Karpas-422 (cell line): Measurements from ENCODE around the gene GATM. TPM values are rescaled to one million over a fixed set of nuclear protein-coding genes. Genes with fewer than 3 reads are reported as not detected.

Experiments
- DNase-seq: peaks from one replicate; pipeline ENCODE4 v3.0.0-alpha.2; 2015
- H2AFZ ChIP-seq: fragments of 200-600 bp; sonication (generic); 2 replicates; pipeline ENCODE4 v1.6.1; 2014; ENCODE audit warnings: antibody characterized with exemption, low read length, mixed read lengths
- H3K27ac ChIP-seq: fragments of 200-600 bp; sonication (generic); 2 replicates; pipeline ENCODE4 v1.5.1; 2014; ENCODE audit warnings: mild to moderate bottlenecking, low read length, moderate library complexity
- H3K27me3 ChIP-seq: fragments of 200-600 bp; sonication (generic); 2 replicates; pipeline ENCODE4 v1.6.1; 2014; ENCODE audit warnings: low read length, mixed read lengths
- H3K36me3 ChIP-seq: fragments of 200-600 bp; sonication (generic); 2 replicates; pipeline ENCODE4 v1.6.1; 2014; ENCODE audit warnings: low read length, mixed read lengths; ENCODE audit not compliant: insufficient read depth
- H3K4me1 ChIP-seq: fragments of 200-600 bp; sonication (generic); 2 replicates; pipeline ENCODE4 v1.6.1; 2014; ENCODE audit warnings: mild to moderate bottlenecking, low read length, mixed read lengths
- H3K4me2 ChIP-seq: fragments of 200-600 bp; sonication (generic); 2 replicates; pipeline ENCODE4 v1.6.1; 2014; ENCODE audit warnings: low read length, low read depth, mild to moderate bottlenecking; ENCODE audit not compliant: poor library complexity, severe bottlenecking
- H3K4me3 ChIP-seq: fragments of 200-600 bp; sonication (generic); 2 replicates; pipeline ENCODE4 v1.5.1; 2014; ENCODE audit warnings: mild to moderate bottlenecking, antibody characterized with exemption, low read length, mixed read lengths
- H3K79me2 ChIP-seq: fragments of 200-600 bp; sonication (generic); 2 replicates; pipeline ENCODE4 v1.6.1; 2014; ENCODE audit warnings: mild to moderate bottlenecking, low read length, mixed read lengths
- H3K9ac ChIP-seq: fragments of 200-600 bp; sonication (generic); 2 replicates; pipeline ENCODE4 v1.6.0; 2014; ENCODE audit warnings: low read length
- H3K9me2 ChIP-seq: fragments of 200-600 bp; sonication (generic), shearing (Covaris generic); replicated peaks from 2 replicates; pipeline ENCODE4 v1.6.0; 2014; ENCODE audit warnings: mild to moderate bottlenecking, low read length, moderate library complexity; ENCODE audit not compliant: insufficient read depth
- H3K9me3 ChIP-seq: fragments of 300-700, 200-600 bp; sonication (generic); 2 replicates; pipeline ENCODE4 v1.6.1; 2014; ENCODE audit warnings: low read length, mixed read lengths
- H4K20me1 ChIP-seq: fragments of 200-600 bp; sonication (generic); 2 replicates; pipeline ENCODE4 v1.6.1; 2014; ENCODE audit warnings: mild to moderate bottlenecking, antibody characterized with exemption, low read length, low read depth; ENCODE audit not compliant: insufficient read depth
- total RNA-seq: library from RNA; depleted of rRNA; stranded (reverse); fragments of >200 nt; shearing (Covaris generic); gene quantifications from 2 replicates; pipeline ENCODE4 v1.2.3, GENCODE V29; 2014; ENCODE audit warnings: low replicate concordance; rRNA removed

GATM gene
- total RNA-seq = 13.7 and 29.0 TPM in 2 replicates

GRCh38 chr15:45378149-45378912 is at the start of gene GATM:
TSS of gene GATM (minus strand) at chr15:45378544. CDS start at chr15:45378453, 91 bp downstream.
- H3K9me3 ChIP-seq = no peaks in the 10 kb centered on the region
- no peak within 1 kb of the TSS for H3K27ac ChIP-seq
- DNase-seq = peak; percentile 79
- H2AFZ ChIP-seq = peak within 1 kb of the TSS; percentile 95; the same call in 1 of the 2 replicates
- no peaks in the 10 kb centered on the region for H3K9me2 ChIP-seq
- H3K36me3 ChIP-seq = no peaks in the 10 kb centered on the region
- peaks cover 18% of the 10 kb centered on the region for H3K4me1 ChIP-seq
- H4K20me1 ChIP-seq = no peaks in the 10 kb centered on the region
- peak within 1 kb of the TSS; percentile 65 for H3K4me3 ChIP-seq
- H3K27me3 ChIP-seq = no peaks in the 10 kb centered on the region
- no peaks in the 10 kb centered on the region for H3K79me2 ChIP-seq
- peak within 1 kb of the TSS; percentile 77 for H3K4me2 ChIP-seq
- H3K9ac ChIP-seq = peak within 1 kb of the TSS; percentile 67

GRCh38 chr15:45427085-45427484 is 48.7 kb upstream of the GATM start:
- Histone ChIP-seq H3K4me1 (no peaks in the 10 kb centered on the region), H3K4me2 (no peak overlapping the region), H4K20me1 (no peaks in the 10 kb centered on the region), H2AFZ (no peak overlapping the region), H3K36me3 (no peaks in the 10 kb centered on the region), H3K79me2 (no peaks in the 10 kb centered on the region), H3K9ac (no peak overlapping the region), H3K9me3 (no peaks in the 10 kb centered on the region), H3K9me2 (no peaks in the 10 kb centered on the region), H3K4me3 (no peak overlapping the region), H3K27me3 (no peaks in the 10 kb centered on the region), H3K27ac (no peak overlapping the region)
- no peak for DNase-seq

- Histone ChIP-seq H3K4me3 (no peak overlapping the region), H3K4me1 (no peaks in the 10 kb centered on the region), H4K20me1 (no peaks in the 10 kb centered on the region), H2AFZ (no peak overlapping the region), H3K4me2 (no peak overlapping the region), H3K9me3 (no peaks in the 10 kb centered on the region), H3K27me3 (no peaks in the 10 kb centered on the region), H3K36me3 (peaks cover 17% of the 10 kb centered on the region; the same call in 1 of the 2 replicates), H3K27ac (no peak overlapping the region), H3K9ac (no peak overlapping the region), H3K9me2 (no peaks in the 10 kb centered on the region), H3K79me2 (no peaks in the 10 kb centered on the region)
- no peak for DNase-seq
Measured at GRCh38 chr15:45425135-45425534, 46.8 kb upstream of the GATM start.

- Histone ChIP-seq H2AFZ (no peak overlapping the region), H3K27ac (no peak overlapping the region)
- DNase-seq = no peak
Measured at GRCh38 chr15:45424429-45424828, 46.1 kb upstream of the GATM start.

GRCh38 chr15:45417303-45417950 is 39.1 kb upstream of the GATM start:
- Histone ChIP-seq H4K20me1 (peaks cover 15% of the 10 kb centered on the region; the same call in 1 of the 2 replicates), H3K4me1 (peaks cover 8% of the 10 kb centered on the region), H2AFZ (no peak overlapping the region), H3K9me2 (no peaks in the 10 kb centered on the region), H3K9me3 (no peaks in the 10 kb centered on the region), H3K9ac (no peak overlapping the region), H3K4me3 (no peak overlapping the region), H3K27ac (no peak overlapping the region), H3K4me2 (no peak overlapping the region), H3K27me3 (no peaks in the 10 kb centered on the region), H3K79me2 (peaks cover 12% of the 10 kb centered on the region), H3K36me3 (peaks cover 75% of the 10 kb centered on the region)
- DNase-seq = no peak

More at GRCh38 chr15:45424429-45424828, 46.1 kb upstream of the GATM start:
- Histone ChIP-seq H3K36me3 (peaks cover 18% of the 10 kb centered on the region; the same call in 1 of the 2 replicates), H3K9ac (no peak overlapping the region), H3K4me1 (no peaks in the 10 kb centered on the region), H3K27me3 (no peaks in the 10 kb centered on the region), H4K20me1 (no peaks in the 10 kb centered on the region), H3K79me2 (no peaks in the 10 kb centered on the region), H3K4me2 (no peak overlapping the region), H3K9me2 (no peaks in the 10 kb centered on the region), H3K4me3 (no peak overlapping the region), H3K9me3 (no peaks in the 10 kb centered on the region)

- Histone ChIP-seq H3K9me3 (no peaks in the 10 kb centered on the region), H2AFZ (no peak overlapping the region), H3K79me2 (peaks cover 22% of the 10 kb centered on the region), H3K27me3 (no peaks in the 10 kb centered on the region), H3K9ac (no peak overlapping the region), H3K4me2 (no peak overlapping the region), H4K20me1 (peaks cover 20% of the 10 kb centered on the region), H3K27ac (no peak overlapping the region), H3K36me3 (peaks cover 68% of the 10 kb centered on the region), H3K9me2 (no peaks in the 10 kb centered on the region), H3K4me3 (no peak overlapping the region), H3K4me1 (peaks cover 8% of the 10 kb centered on the region)
- DNase-seq = no peak
Measured at GRCh38 chr15:45414215-45414885, 36.0 kb upstream of the GATM start.

GRCh38 chr15:45409596-45409995 is 31.3 kb upstream of the GATM start:
- Histone ChIP-seq H3K36me3 (peaks cover 69% of the 10 kb centered on the region), H3K4me2 (no peak overlapping the region), H3K9me2 (no peaks in the 10 kb centered on the region), H3K4me3 (no peak overlapping the region), H3K4me1 (peaks cover 23% of the 10 kb centered on the region), H2AFZ (no peak overlapping the region), H3K9me3 (no peaks in the 10 kb centered on the region), H4K20me1 (peaks cover 16% of the 10 kb centered on the region; the same call in 1 of the 2 replicates), H3K27me3 (no peaks in the 10 kb centered on the region), H3K9ac (no peak overlapping the region), H3K79me2 (peaks cover 58% of the 10 kb centered on the region), H3K27ac (no peak overlapping the region)
- no peak for DNase-seq

- no peaks in the 10 kb centered on the region for H3K9me3 ChIP-seq
- peaks cover 24% of the 10 kb centered on the region for H3K4me1 ChIP-seq
- H3K9me2 ChIP-seq = no peaks in the 10 kb centered on the region
- H4K20me1 ChIP-seq = peaks cover 19% of the 10 kb centered on the region
- no peak overlapping the region for H3K4me2 ChIP-seq
- peaks cover 53% of the 10 kb centered on the region for H3K36me3 ChIP-seq
- no peak overlapping the region for H3K9ac ChIP-seq
- H3K27ac ChIP-seq = no peak overlapping the region
- H3K79me2 ChIP-seq = peaks cover 66% of the 10 kb centered on the region
- DNase-seq = no peak
- no peak overlapping the region for H2AFZ ChIP-seq
- no peaks in the 10 kb centered on the region for H3K27me3 ChIP-seq
- H3K4me3 ChIP-seq = no peak overlapping the region
Measured at GRCh38 chr15:45407786-45408185, 29.4 kb upstream of the GATM start.
